Adrenal gland (tissue), 5 donors: ENCODE data around the gene KRTAP2-4.

ENCODE experiments used
- POLR2A ChIP-seq, 2 donors: fragments of 450-650 bp; IDR thresholded peaks; one replicate each; pipeline ENCODE4 v1.6.1; 2017; ENCODE audit warnings: antibody characterized with exemption in 2 of 2, mild to moderate bottlenecking in 2 of 2, moderate library complexity in 1 of 2
- TF ChIP-seq, protein P1 (sequence below), 6 experiments: fragments of 450-650 bp in 4 of 6; fragments of 200-600 bp in 2 of 6; sonication (generic) in 1 of 6; IDR thresholded peaks; 1 replicate in 5 of 6; 2 replicates in 1 of 6; pipeline versions ENCODE4 v1.5.1 to v1.8.0; 2016 to 2021; ENCODE audit warnings: antibody characterized with exemption in 6 of 6, mild to moderate bottlenecking in 2 of 6, moderate library complexity in 1 of 6
- donor health status: DM: no; HTN: no; CAD: no.

DNA sequence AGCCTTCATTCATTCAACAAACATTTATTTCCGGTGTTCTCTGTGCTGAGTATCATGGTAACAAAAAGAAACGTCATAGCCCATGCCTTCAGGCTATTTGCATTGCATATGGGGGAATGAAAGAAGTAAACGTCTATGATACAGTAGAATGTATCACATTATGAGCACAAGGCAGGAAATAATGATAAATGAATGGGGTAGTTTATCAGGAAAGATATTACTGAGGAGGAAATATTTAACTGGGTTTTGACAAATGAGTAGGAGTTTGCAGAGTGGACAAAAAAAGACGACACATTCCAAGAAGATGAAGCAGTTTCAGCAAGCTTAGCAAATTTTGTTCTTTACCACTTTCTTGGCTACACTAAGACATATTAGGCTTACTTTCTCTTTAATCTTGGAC, 16.9 kb upstream of the KRTAP2-4 start:
- TF ChIP-seq POLR2A (IDR thresholded peaks at IDR 0.05): no peak
- TF ChIP-seq, protein P1, sequence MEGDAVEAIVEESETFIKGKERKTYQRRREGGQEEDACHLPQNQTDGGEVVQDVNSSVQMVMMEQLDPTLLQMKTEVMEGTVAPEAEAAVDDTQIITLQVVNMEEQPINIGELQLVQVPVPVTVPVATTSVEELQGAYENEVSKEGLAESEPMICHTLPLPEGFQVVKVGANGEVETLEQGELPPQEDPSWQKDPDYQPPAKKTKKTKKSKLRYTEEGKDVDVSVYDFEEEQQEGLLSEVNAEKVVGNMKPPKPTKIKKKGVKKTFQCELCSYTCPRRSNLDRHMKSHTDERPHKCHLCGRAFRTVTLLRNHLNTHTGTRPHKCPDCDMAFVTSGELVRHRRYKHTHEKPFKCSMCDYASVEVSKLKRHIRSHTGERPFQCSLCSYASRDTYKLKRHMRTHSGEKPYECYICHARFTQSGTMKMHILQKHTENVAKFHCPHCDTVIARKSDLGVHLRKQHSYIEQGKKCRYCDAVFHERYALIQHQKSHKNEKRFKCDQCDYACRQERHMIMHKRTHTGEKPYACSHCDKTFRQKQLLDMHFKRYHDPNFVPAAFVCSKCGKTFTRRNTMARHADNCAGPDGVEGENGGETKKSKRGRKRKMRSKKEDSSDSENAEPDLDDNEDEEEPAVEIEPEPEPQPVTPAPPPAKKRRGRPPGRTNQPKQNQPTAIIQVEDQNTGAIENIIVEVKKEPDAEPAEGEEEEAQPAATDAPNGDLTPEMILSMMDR (IDR thresholded peaks at IDR 0.05): no peak
